ENCODE measurements around the gene HOXC5.

Gene HOXC5

DNA sequence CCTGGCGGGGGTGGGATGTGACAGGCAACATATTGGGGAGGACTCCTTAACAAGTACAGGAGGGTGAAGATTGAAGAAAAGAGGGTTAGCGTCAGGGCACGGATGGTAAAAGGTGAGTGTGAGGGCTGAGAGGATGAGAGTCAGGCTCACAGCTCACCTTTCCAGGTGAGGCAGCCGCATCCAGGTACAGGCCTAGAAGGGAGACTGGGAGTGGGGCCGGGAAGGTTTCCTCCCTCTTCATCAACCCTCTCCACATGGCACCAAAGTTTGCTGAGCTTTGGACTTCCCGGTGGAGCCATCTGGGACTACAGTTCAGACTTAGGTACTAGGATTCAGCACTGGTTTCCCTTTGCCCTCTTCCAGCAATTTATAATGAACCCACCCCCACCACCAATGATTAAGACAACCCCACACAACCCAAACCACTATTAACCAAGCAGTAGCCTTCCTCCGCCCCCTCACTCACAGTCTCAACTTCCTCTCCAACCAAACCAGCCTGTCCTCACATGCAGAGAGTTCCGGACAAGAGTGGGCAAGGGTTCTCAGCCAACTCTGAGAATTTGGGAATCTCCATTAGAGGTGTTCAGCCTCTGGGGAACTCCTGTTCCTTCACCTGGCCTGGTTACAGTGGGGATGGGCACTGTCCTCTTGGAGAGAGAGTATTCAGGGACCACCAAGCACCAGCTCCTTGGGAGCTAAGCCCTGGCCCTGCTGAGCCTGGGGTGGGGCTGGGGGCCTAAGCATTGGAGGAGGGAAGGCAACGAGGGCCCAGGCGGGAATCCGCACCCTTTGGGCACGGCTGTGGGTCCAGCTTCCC, 18.4 kb downstream of the HOXC5 start:
- H3K79me2 ChIP-seq, result no peaks in the 10 kb centered on the region
- no peak overlapping the region for H3K27ac ChIP-seq
- no peak overlapping the region for H3K9ac ChIP-seq
- H3K27me3 ChIP-seq (ENCODE audit: control insufficient read depth, insufficient read depth, low read length), result peaks cover 14% of the 10 kb centered on the region
- no peak for TF ChIP-seq CTCF (IDR thresholded peaks at IDR 0.05)
- no peak overlapping the region for H3K4me3 ChIP-seq (ENCODE audit: low read depth, low read length)
- H3K9me3 ChIP-seq (ENCODE audit: control insufficient read depth, low read length), result no peaks in the 10 kb centered on the region
- H3K36me3 ChIP-seq (ENCODE audit: control insufficient read depth, insufficient read depth, low read length), result no peaks in the 10 kb centered on the region
- H3K4me1 ChIP-seq, result no peaks in the 10 kb centered on the region
- no peak overlapping the region for H3K4me2 ChIP-seq (ENCODE audit: low read length)
- no peak overlapping the region for H2AFZ ChIP-seq

DNA sequence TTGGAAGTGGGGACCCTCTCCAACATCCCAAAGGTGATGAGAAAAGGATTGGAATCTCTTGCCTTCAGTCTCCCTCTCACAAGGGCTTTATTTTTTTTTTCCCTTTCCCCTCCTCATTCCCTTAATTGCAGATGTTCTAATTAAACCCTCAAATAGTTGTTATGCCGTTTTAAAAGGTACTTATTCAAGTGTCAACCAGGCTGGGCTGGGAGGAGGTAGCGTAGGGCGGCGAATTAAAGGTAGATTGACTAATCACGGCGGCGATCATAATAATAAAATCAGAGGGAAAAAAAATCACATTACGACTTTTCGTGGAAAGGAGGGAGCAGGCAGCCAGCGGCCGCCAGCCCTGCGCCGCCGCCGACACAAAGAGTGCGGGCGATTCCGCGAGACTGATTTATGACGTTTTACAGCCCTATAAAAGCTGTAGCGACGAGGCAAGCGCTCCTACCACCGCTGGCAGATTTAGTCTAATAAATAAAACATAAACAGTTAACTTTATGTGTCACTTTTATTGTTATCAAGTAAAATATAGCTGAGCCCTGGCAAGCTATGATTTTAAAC, 19.1 kb downstream of the HOXC5 start:
- Histone ChIP-seq H3K9me3 (ENCODE audit: control insufficient read depth, low read length) (no peaks in the 10 kb centered on the region), H3K9ac (no peak overlapping the region), H3K4me3 (ENCODE audit: low read depth, low read length) (no peak overlapping the region), H3K4me2 (ENCODE audit: low read length) (no peak overlapping the region), H3K79me2 (no peaks in the 10 kb centered on the region), H3K4me1 (no peaks in the 10 kb centered on the region), H3K27me3 (ENCODE audit: control insufficient read depth, insufficient read depth, low read length) (peaks cover 10% of the 10 kb centered on the region), H3K36me3 (ENCODE audit: control insufficient read depth, insufficient read depth, low read length) (no peaks in the 10 kb centered on the region), H3K27ac (no peak overlapping the region), H2AFZ (no peak overlapping the region)
- TF ChIP-seq CTCF (IDR thresholded peaks at IDR 0.05), result no peak

- Histone ChIP-seq H3K79me2 (no peaks in the 10 kb centered on the region), H3K4me3 (ENCODE audit: low read depth, low read length) (no peak overlapping the region), H3K9me3 (ENCODE audit: control insufficient read depth, low read length) (no peaks in the 10 kb centered on the region), H3K9ac (no peak overlapping the region), H3K27ac (no peak overlapping the region), H2AFZ (no peak overlapping the region), H3K27me3 (ENCODE audit: control insufficient read depth, insufficient read depth, low read length) (peaks cover 6% of the 10 kb centered on the region), H3K4me1 (no peaks in the 10 kb centered on the region), H3K36me3 (ENCODE audit: control insufficient read depth, insufficient read depth, low read length) (no peaks in the 10 kb centered on the region), H3K4me2 (ENCODE audit: low read length) (no peak overlapping the region)
- no peak for TF ChIP-seq CTCF (IDR thresholded peaks at IDR 0.05)
Measured at GRCh38 chr12:54052438-54053002, 19.7 kb downstream of the HOXC5 start.

DNA sequence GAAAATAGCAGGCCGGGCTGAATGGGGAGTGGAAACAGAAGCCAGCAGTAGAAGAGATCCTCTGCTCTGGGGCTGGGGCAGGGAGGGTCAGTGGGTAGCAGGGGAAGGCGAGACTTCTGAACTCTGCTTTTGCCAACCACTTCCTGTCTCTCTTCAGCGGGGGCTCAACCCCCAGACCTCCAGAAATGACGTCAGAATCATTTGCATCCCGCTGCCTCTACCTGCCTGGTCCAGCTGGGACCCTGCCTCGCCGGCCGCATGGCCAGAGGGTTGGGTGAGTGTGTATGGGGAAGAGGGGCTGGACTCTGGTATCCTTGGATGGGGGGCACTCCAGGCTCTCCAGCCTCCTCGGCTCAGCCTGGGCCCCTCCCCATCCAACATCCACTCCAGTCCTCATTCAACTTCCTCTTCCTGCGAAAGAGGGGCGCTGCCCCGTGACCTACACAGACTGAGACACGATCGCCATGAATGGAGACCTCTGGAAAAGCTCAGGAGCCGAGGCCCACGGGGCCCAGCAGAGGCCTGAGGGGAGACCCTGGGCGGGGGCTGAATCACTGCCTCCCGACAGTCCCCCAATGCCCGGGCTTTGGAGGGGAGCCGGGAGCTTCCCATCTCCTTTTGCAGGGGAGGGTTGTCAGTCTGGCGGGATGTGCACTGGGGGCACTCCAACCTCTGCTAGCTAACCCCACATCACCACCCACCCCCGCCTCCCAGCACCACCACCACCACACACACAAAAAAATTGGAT, 20.3 kb downstream of the HOXC5 start:
- H2AFZ ChIP-seq, result peak overlapping the region; percentile 17
- H3K79me2 ChIP-seq, result no peaks in the 10 kb centered on the region
- no peaks in the 10 kb centered on the region for H3K36me3 ChIP-seq (ENCODE audit: control insufficient read depth, insufficient read depth, low read length)
- peaks cover 6% of the 10 kb centered on the region for H3K27me3 ChIP-seq (ENCODE audit: control insufficient read depth, insufficient read depth, low read length)
- no peaks in the 10 kb centered on the region for H3K9me3 ChIP-seq (ENCODE audit: control insufficient read depth, low read length)
- H3K4me2 ChIP-seq (ENCODE audit: low read length), result no peak overlapping the region
- H3K4me1 ChIP-seq, result no peaks in the 10 kb centered on the region
- H3K9ac ChIP-seq, result no peak overlapping the region
- H3K4me3 ChIP-seq (ENCODE audit: low read depth, low read length), result no peak overlapping the region
- no peak overlapping the region for H3K27ac ChIP-seq
- TF ChIP-seq CTCF (IDR thresholded peaks at IDR 0.05), result no peak

Data from parathyroid adenoma (tissue), 2 donors.